ENCODE data around the gene PRRT2.

Gene PRRT2

DNA sequence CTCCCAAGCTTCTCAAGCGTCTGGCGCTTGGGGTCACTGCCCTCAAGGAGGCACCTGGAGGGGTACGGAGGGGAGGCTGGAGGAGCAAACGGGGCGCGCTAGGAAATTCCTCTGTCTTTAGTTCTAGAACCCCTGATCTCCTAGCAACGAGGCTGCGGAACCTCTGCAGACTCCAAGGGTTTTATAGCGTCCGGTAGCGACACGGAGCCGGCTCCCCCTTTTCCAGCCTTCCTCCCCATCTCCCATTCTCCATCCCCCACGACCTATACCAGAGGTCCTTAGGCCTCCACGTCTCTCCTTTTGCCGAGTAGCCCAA lies 51.6 kb downstream of the PRRT2 start:
- no peak for DNase-seq

DNA sequence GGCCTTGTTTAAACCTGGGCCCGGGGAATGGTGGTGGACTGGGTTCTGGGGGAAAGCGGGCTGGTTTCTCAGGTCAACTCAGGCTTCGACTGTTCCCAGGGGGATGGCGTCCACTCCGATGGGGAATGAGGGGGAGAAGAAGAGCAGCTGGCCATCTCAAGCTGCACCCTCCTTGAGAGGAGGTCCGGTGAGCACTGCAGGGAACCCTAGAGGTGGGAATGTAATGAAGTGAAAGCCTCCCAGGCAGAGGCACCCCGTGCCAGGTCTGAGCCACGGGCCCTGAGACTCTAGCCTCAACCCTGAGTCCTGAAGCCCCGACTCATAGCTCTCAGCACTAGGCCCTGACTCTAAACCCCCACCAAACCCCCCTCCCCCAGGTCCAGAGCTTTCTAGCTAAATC lies 52.2 kb downstream of the PRRT2 start:
- DNase-seq: no peak
